Measurements from ENCODE around the gene ZNF362. TPM values are rescaled to one million over a fixed set of nuclear protein-coding genes. Genes with fewer than 3 reads are reported as not detected.

The ZNF362 gene
- total RNA-seq, 1 experiment from 2014 or later, result 11.1 TPM

GRCh38 chr1:33244809-33245186 is 11.5 kb upstream of the ZNF362 start:
- ATAC-seq (no peak), DNase-seq (ENCODE audit: low read depth, low spot score) (no peak)
- Histone ChIP-seq H2AFZ (ENCODE audit: low read depth, low read length, poor library complexity, severe bottlenecking) (no peak overlapping the region), H4K20me1 (ENCODE audit: insufficient read depth) (no peaks in the 10 kb centered on the region), H3K36me3 (ENCODE audit: control insufficient read depth in 1 of 2, insufficient read depth in 2 of 2, low read length in 2 of 2) (no peaks in the 10 kb centered on the region), H3K27ac (ENCODE audit: low read depth, low read length) (no peak overlapping the region), H3K9me3 (ENCODE audit: control insufficient read depth in 1 of 2, insufficient read depth in 1 of 2, low read depth in 1 of 2, low read length in 2 of 2) (no peaks in the 10 kb centered on the region), H3K9me2 (ENCODE audit: insufficient read depth) (no peaks in the 10 kb centered on the region), H3K4me3 (replicated peaks in 1 of 2; ENCODE audit: low read depth in 1 of 2, low read length in 2 of 2) (no peak overlapping the region), H3K4me1 (ENCODE audit: control insufficient read depth in 1 of 2, insufficient read depth in 2 of 2, low read length in 2 of 2) (peaks cover 2 to 9% of the 10 kb centered on the region in 2 experiments; a peak in 1 of 4 replicates), H3K27me3 (ENCODE audit: insufficient read depth, low read length) (no peaks in the 10 kb centered on the region), H3K79me2 (ENCODE audit: insufficient read depth, low read length) (no peaks in the 10 kb centered on the region), H3K4me2 (ENCODE audit: low read length) (no peak overlapping the region), H3K9ac (ENCODE audit: low read length) (no peak overlapping the region)
- no TSS peak for BruUV-seq (replicated peaks)
- RAD21 ChIA-PET (ENCODE audit: low non-redundant PET in 1 of 2, low total read pairs in 2 of 2, uncharacterized antibody in 2 of 2, unreplicated experiment in 2 of 2), result no interaction called here
- POLR2A ChIA-PET, result no interaction called here
- intact Hi-C loops (cut with micrococcal nuclease), result no loop called here
- TF ChIP-seq RAD21 (IDR thresholded peaks at IDR 0.05; ENCODE audit: low read depth) (no peak), POLR2A (IDR thresholded peaks at IDR 0.05; ENCODE audit: borderline replicate concordance, extremely low read depth, insufficient read depth, insufficient read length) (no peak), ELF1 (IDR thresholded peaks at IDR 0.05; ENCODE audit: borderline replicate concordance, low read depth) (no peak), JUND (IDR thresholded peaks at IDR 0.05) (no peak), EGR1 (IDR thresholded peaks at IDR 0.05; ENCODE audit: low read depth) (no peak), SIN3A (IDR thresholded peaks at IDR 0.05; ENCODE audit: low read depth) (no peak), TCF7L2 (IDR thresholded peaks at IDR 0.05; ENCODE audit: borderline replicate concordance, extremely low read depth, insufficient read depth, insufficient read length) (no peak), ATF3 (IDR thresholded peaks at IDR 0.05) (no peak), ZFX (IDR thresholded peaks at IDR 0.05) (no peak), CBX3 (IDR thresholded peaks at IDR 0.05; ENCODE audit: low read depth) (no peak), EZH2phosphoT487 (IDR thresholded peaks at IDR 0.05; ENCODE audit: borderline replicate concordance) (no peak), FOSL1 (IDR thresholded peaks at IDR 0.05; ENCODE audit: low read depth) (no peak), EZH2 (IDR thresholded peaks at IDR 0.05) (no peak), ZNF274 (IDR thresholded peaks at IDR 0.05; ENCODE audit: low read depth, low read length) (no peak), SP1 (IDR thresholded peaks at IDR 0.05; ENCODE audit: low read depth) (no peak), SRF (IDR thresholded peaks at IDR 0.05; ENCODE audit: low read depth) (no peak), CEBPB (IDR thresholded peaks at IDR 0.05; ENCODE audit: low read depth) (no peak)
- TF ChIP-seq, protein P1, sequence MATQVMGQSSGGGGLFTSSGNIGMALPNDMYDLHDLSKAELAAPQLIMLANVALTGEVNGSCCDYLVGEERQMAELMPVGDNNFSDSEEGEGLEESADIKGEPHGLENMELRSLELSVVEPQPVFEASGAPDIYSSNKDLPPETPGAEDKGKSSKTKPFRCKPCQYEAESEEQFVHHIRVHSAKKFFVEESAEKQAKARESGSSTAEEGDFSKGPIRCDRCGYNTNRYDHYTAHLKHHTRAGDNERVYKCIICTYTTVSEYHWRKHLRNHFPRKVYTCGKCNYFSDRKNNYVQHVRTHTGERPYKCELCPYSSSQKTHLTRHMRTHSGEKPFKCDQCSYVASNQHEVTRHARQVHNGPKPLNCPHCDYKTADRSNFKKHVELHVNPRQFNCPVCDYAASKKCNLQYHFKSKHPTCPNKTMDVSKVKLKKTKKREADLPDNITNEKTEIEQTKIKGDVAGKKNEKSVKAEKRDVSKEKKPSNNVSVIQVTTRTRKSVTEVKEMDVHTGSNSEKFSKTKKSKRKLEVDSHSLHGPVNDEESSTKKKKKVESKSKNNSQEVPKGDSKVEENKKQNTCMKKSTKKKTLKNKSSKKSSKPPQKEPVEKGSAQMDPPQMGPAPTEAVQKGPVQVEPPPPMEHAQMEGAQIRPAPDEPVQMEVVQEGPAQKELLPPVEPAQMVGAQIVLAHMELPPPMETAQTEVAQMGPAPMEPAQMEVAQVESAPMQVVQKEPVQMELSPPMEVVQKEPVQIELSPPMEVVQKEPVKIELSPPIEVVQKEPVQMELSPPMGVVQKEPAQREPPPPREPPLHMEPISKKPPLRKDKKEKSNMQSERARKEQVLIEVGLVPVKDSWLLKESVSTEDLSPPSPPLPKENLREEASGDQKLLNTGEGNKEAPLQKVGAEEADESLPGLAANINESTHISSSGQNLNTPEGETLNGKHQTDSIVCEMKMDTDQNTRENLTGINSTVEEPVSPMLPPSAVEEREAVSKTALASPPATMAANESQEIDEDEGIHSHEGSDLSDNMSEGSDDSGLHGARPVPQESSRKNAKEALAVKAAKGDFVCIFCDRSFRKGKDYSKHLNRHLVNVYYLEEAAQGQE (IDR thresholded peaks at IDR 0.05; ENCODE audit: low read depth), result no peak
- CTCF ChIA-PET, result no interaction called here

Measured in HCT116 (cell line).